BLaER1 (cell line): ENCODE results near the gene AGO4.
"Not testable (repeated sequence)": the region's sequence is repeated elsewhere in the genome, so short reads cannot be mapped to it uniquely, and the experiment has no call there.

Source experiments
- H3K27ac ChIP-seq: shearing (Covaris generic); formaldehyde crosslinking; 2 replicates; pipeline ENCODE4 v1.8.1; 2022
- H3K27me3 ChIP-seq: shearing (Covaris generic); formaldehyde crosslinking; 2 replicates; pipeline ENCODE4 v1.8.1; 2022
- H3K36me3 ChIP-seq: shearing (Covaris generic); formaldehyde crosslinking; 2 replicates; pipeline ENCODE4 v1.8.1; 2022
- H3K4me1 ChIP-seq: shearing (Covaris generic); formaldehyde crosslinking; 2 replicates; pipeline ENCODE4 v1.8.1; 2022
- H3K4me2 ChIP-seq: shearing (Covaris generic); formaldehyde crosslinking; 2 replicates; pipeline ENCODE4 v1.8.1; 2022
- H3K4me3 ChIP-seq: shearing (Covaris generic); formaldehyde crosslinking; 2 replicates; pipeline ENCODE4 v1.8.1; 2022
- H3K9ac ChIP-seq: shearing (Covaris generic); formaldehyde crosslinking; 2 replicates; pipeline ENCODE4 v1.8.1; 2022
- H3K9me3 ChIP-seq: shearing (Covaris generic); formaldehyde crosslinking; 2 replicates; pipeline ENCODE4 v1.8.1; 2022
- H4K20me1 ChIP-seq: shearing (Covaris generic); formaldehyde crosslinking; 2 replicates; pipeline ENCODE4 v1.8.1; 2022
- Cebpa-rat ChIP-seq: shearing (Covaris generic); IDR thresholded peaks from 2 replicates; pipeline ENCODE4 v1.8.1; 2022

The AGO4 gene

DNA sequence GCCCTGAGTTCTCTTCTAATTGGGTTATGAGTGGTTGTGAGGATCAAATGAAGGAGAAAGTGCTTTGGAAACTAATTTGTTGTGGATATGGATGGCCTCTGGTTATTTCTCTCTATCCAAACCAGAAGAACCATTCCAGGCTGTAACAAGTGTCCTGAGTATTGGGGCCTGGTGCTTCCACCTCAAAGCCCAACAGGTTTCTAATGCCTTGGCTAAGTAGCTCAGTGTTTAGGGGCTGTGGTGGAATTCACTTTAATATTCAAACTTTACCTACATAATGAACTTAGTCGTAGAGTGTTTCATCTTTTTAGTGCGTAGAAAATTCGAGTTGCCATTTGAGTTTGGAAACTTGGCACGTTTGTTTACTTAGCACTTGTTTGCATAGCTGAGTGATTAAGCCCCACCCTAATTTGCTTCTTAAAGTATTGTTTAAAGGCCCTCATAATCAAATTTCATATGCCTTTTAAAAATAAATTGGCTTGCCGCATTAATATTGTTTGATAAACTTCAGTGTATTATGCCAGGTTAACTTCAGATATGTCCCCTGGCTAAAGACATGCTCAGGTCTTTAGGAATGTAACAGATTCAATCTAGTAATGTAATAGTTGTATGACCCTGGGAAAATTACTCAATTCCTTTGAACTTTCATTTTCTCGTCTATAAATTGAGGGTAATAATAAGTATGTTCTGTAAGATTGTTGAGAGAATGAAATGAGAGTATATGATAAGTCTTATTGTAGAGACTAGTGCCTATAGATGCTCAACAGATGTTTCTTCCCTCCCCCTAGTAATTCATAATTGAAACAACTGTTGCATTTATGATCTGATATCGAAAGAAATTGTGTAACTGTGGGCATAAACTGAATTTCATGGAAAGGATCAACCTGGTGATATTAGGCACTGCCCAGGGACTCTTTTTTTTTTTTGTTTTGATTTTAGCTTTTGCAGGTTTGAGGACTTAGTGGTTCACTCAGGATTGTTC lies 1.6 kb downstream of the AGO4 start:
- peak overlapping the region; percentile 96 for H3K27ac ChIP-seq
- peaks cover 20% of the 10 kb centered on the region; the same call in 1 of the 2 replicates for H4K20me1 ChIP-seq
- peak overlapping the region; percentile 87 for H3K4me2 ChIP-seq
- no peaks in the 10 kb centered on the region for H3K9me3 ChIP-seq
- H3K4me1 ChIP-seq = peaks cover 46% of the 10 kb centered on the region
- H3K27me3 ChIP-seq = no peaks in the 10 kb centered on the region
- peak overlapping the region; percentile 98 for H3K9ac ChIP-seq
- TF ChIP-seq Cebpa-rat = no peak
- H3K4me3 ChIP-seq = peak overlapping the region; percentile 100
- 0 out of 2 replicates have a peak, but pooled peaks cover 4% of the 10 kb centered on the region for H3K36me3 ChIP-seq

DNA sequence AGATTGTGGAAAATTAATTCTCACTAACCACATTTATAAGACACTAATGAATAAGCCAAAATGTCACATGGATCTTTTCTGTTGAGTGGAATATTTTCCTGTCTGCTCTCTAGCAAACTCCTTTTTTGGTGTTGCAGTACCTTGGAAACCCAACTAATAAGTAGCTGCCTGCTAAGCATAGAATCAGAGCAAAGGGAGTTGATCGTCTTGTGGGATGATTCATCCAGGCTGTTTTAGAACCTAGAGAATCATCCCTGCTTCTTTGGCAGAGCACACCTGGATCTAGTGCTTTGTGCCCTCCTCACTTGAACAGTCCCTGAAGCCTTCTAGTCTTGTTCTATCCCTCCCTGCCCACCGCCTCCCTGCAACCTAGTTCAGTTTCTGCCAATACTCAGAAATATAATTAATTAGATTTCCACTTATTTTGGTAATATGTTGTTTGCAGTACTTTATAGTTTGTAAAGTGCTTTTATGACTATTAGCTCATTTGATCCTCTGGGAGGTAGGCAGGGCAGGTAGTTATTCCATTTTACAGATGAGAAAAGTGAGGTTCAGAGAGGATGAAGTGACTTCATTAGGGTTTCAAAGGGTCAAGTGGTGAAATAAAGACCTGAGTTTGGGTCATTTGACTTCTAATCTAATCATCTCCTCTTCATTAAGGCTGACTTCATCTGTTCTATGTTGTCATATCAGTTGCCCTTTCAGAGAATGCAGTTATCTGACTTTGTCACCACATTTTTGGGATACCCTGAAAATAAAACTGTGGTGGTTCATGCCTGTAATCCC lies 2.5 kb downstream of the AGO4 start:
- peaks cover 29% of the 10 kb centered on the region; the same call in 1 of the 2 replicates for H4K20me1 ChIP-seq
- H3K9ac ChIP-seq = no peak overlapping the region
- peaks cover 9% of the 10 kb centered on the region for H3K36me3 ChIP-seq
- no peaks in the 10 kb centered on the region for H3K9me3 ChIP-seq
- H3K4me1 ChIP-seq = peaks cover 37% of the 10 kb centered on the region
- no peaks in the 10 kb centered on the region for H3K27me3 ChIP-seq
- H3K4me2 ChIP-seq = peak overlapping the region; percentile 87
- H3K4me3 ChIP-seq = no peak overlapping the region
- no peak for TF ChIP-seq Cebpa-rat
- H3K27ac ChIP-seq = no peak overlapping the region

DNA sequence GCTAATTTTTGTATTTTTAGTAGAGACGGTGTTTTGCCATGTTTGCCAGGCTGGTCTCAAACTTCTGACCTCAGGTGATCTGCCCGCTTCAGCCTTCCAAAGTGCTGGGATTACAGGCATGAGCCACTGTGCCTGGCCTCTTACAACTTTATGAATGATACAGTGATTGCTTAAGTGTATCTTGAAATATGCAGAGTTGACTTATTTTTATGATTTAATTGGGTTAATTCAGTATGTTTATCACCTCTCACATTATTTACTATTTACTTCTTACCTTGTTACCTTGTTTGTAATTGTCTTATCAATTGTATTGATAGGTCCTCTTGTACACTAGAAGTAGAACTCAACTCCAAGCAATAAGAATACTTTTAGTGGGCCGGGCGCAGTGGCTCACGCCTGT lies 4.9 kb downstream of the AGO4 start:
- peaks cover 15% of the 10 kb centered on the region for H3K36me3 ChIP-seq
- peaks cover 45% of the 10 kb centered on the region for H4K20me1 ChIP-seq
- not testable (repeated sequence) for H3K4me3 ChIP-seq, H3K4me2 ChIP-seq, H3K27ac ChIP-seq, H3K9me3 ChIP-seq, H3K27me3 ChIP-seq, H3K9ac ChIP-seq
- peaks cover 27% of the 10 kb centered on the region for H3K4me1 ChIP-seq

DNA sequence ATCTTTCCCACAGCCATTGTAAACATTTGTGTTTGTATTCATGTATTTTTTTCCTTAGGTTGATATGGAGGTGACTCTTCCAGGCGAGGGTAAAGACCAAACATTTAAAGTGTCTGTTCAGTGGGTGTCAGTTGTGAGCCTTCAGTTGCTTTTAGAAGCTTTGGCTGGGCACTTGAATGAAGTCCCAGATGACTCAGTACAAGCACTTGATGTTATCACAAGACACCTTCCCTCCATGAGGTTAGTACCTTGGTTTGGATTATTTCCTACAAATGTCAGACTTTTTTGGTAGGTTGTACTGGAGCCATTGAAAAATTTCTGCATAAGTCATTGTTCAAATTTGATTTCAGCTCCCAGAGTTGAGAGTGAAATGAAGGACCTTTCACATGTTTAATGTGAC lies 17.4 kb downstream of the AGO4 start:
- H3K27ac ChIP-seq = no peak overlapping the region
- peaks cover 8% of the 10 kb centered on the region; the same call in 1 of the 2 replicates for H4K20me1 ChIP-seq
- H3K4me3 ChIP-seq = no peak overlapping the region
- H3K9me3 ChIP-seq = no peaks in the 10 kb centered on the region
- no peak for TF ChIP-seq Cebpa-rat
- peaks cover 62% of the 10 kb centered on the region for H3K36me3 ChIP-seq
- H3K27me3 ChIP-seq = no peaks in the 10 kb centered on the region
- no peak overlapping the region for H3K4me2 ChIP-seq
- H3K4me1 ChIP-seq = no peaks in the 10 kb centered on the region
- no peak overlapping the region for H3K9ac ChIP-seq

DNA sequence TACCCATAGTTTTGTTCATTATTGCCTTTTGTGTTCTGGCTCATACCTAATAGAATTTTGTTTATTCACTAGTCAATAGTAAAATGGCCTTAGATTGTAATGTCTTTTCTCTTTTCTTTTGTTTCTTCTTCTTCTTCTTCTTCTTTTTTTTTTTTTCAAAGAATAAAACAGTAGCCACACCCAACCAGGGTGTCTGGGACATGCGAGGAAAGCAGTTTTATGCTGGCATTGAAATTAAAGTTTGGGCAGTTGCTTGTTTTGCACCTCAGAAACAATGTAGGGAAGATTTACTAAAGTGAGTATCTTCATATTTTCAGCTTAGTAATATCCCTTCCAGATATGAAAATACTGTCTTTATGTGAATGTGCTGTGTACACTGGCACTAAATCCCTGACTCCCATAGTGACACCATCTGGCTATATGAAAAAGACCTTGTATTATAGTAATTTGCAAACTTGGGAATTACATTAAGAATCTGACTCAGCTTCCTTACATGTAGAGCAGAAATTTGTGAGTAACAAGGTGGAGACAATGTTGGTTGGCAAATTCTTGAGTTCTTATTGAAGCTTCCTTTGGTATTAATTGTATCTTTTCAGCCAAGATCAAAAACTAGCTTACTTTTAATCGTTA lies 24.6 kb downstream of the AGO4 start:
- Histone ChIP-seq H3K36me3 (peaks cover 96% of the 10 kb centered on the region), H3K4me3 (no peak overlapping the region), H3K4me2 (no peak overlapping the region), H4K20me1 (no peaks in the 10 kb centered on the region), H3K27ac (no peak overlapping the region), H3K27me3 (no peaks in the 10 kb centered on the region), H3K9me3 (peaks cover 20% of the 10 kb centered on the region), H3K4me1 (no peaks in the 10 kb centered on the region), H3K9ac (no peak overlapping the region)
- TF ChIP-seq Cebpa-rat = no peak

DNA sequence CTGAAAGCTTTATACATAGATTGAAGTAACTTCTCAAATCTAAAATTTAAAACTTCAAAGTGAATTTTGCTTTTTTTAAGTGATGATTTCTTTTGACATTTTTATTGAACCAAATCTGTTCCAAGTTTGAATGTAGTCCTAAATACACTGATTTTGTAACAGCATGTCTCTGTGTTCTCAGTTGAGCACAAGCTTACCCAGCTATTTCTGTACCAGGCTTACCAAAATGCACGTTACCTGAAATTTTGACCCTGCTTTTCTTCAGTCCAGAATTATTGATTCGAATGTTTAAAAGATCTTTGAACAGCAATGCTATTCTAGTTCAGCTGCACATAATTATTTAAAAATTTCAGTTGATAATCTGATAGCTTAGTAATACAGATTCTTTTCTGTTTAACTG lies 25.6 kb downstream of the AGO4 start:
- Histone ChIP-seq H3K4me3 (no peak overlapping the region), H3K27ac (no peak overlapping the region), H3K9me3 (peaks cover 21% of the 10 kb centered on the region), H3K36me3 (peaks cover 97% of the 10 kb centered on the region), H3K9ac (no peak overlapping the region), H3K27me3 (no peaks in the 10 kb centered on the region), H3K4me1 (no peaks in the 10 kb centered on the region), H4K20me1 (no peaks in the 10 kb centered on the region), H3K4me2 (no peak overlapping the region)
- no peak for TF ChIP-seq Cebpa-rat

DNA sequence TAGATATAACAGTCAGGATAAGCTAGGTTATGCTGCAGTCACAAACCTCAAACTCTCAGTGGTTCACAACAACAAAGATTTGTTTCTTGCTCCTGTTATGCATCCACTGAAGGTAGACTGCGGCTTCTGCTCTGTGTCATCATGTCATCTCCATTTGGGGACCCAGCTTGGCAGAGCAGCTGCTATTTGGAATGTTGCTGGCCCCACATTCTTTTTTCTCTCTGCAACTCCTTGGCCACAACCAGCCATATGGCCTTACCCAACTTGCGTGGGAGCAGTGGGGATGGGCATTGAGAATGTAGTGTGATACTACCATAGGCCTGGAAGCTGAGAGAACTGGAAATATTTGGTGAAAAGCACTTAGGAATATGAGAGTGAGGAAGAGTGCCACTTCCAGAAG lies 26.4 kb downstream of the AGO4 start:
- Histone ChIP-seq H3K9ac (no peak overlapping the region), H3K4me1 (no peaks in the 10 kb centered on the region), H3K36me3 (peaks cover 99% of the 10 kb centered on the region), H3K4me2 (no peak overlapping the region), H3K27ac (no peak overlapping the region), H3K9me3 (peaks cover 21% of the 10 kb centered on the region), H4K20me1 (no peaks in the 10 kb centered on the region), H3K4me3 (no peak overlapping the region), H3K27me3 (no peaks in the 10 kb centered on the region)
- TF ChIP-seq Cebpa-rat = no peak

DNA sequence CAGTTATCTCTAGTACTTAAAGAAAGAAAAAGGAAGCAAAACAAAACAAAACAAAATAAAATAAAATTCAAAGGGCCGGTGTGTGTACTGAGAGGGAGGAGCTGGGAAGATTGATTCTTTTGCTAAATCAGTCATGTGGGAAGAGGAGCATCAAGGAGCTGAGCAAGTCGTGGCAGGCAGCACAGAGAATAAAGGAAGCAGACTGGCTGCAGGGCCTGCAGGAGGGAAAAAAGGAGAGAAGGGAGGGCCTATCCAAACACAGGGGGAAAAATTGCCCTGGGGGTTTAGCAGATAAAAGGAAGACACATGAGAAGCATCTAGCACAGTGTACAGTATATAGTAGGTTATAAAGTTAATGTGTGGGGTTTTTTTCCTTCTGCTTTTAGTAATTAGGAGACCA lies 27.6 kb downstream of the AGO4 start:
- no peaks in the 10 kb centered on the region for H3K27me3 ChIP-seq
- peaks cover 99% of the 10 kb centered on the region for H3K36me3 ChIP-seq
- H3K4me1 ChIP-seq = no peaks in the 10 kb centered on the region
- no peak overlapping the region for H3K4me3 ChIP-seq
- no peak overlapping the region for H3K9ac ChIP-seq
- H3K27ac ChIP-seq = no peak overlapping the region
- no peaks in the 10 kb centered on the region for H4K20me1 ChIP-seq
- H3K4me2 ChIP-seq = no peak overlapping the region
- no peak for TF ChIP-seq Cebpa-rat
- peaks cover 21% of the 10 kb centered on the region for H3K9me3 ChIP-seq

DNA sequence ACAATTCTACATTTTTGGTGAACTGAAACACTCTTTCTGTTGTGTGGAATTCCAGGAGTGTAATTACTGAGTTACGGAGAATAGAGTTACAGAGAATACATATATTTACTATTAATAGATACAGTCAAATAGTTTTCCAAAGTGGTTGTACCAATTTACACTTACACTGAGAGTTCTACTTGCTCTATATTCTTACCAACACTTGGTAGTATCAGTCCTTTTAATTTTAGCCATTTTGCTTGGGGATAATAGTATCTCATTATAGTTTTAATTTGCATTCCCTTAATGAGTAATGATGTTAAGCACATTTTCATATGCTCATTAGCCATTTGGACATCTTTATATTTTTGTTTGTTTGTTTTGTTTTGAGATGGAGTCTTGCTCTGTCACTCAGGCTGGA lies 28.9 kb downstream of the AGO4 start:
- H3K4me3 ChIP-seq = no peak overlapping the region
- H3K27me3 ChIP-seq = no peaks in the 10 kb centered on the region
- H3K9me3 ChIP-seq = peaks cover 21% of the 10 kb centered on the region
- H4K20me1 ChIP-seq = no peaks in the 10 kb centered on the region
- H3K9ac ChIP-seq = no peak overlapping the region
- H3K36me3 ChIP-seq = peaks cover 98% of the 10 kb centered on the region
- no peak for TF ChIP-seq Cebpa-rat
- no peaks in the 10 kb centered on the region for H3K4me1 ChIP-seq
- H3K4me2 ChIP-seq = no peak overlapping the region
- H3K27ac ChIP-seq = no peak overlapping the region
